Lung (tissue), 12 donors: ENCODE results near the gene CRHBP. TPM values are rescaled to one million over a fixed set of nuclear protein-coding genes. Genes with fewer than 3 reads are reported as not detected.

Source experiments
- ATAC-seq: fragments of 200-7000 bp; cut with Tn5 transposase; one replicate; pipeline ENCODE4 v1.9.1; 2020; ENCODE audit warnings: moderate number of reproducible peaks; ENCODE audit not compliant: insufficient read depth, low FRiP score
- DNase-seq, 3 donors: peaks; one replicate each; pipeline ENCODE4 v3.0.0-alpha.2; 2013 to 2017
- H3K27ac ChIP-seq, 2 donors: one replicate each; pipeline ENCODE4 v1.5.1; 2013; ENCODE audit warnings: mild to moderate bottlenecking in 2 of 2, moderate library complexity in 2 of 2, control low read depth in 1 of 2, inconsistent platforms in 1 of 2, low read depth in 1 of 2, low read length in 1 of 2
- H3K27me3 ChIP-seq, 3 donors: one replicate each; pipeline ENCODE4 v1.5.1; 2013; ENCODE audit warnings: low read length in 2 of 3; ENCODE audit not compliant: control insufficient read depth in 3 of 3, insufficient read depth in 3 of 3
- H3K36me3 ChIP-seq, 4 donors: one replicate each; pipeline ENCODE4 v1.5.1; 2013; ENCODE audit warnings: low read length in 4 of 4, mild to moderate bottlenecking in 1 of 4, moderate library complexity in 1 of 4; ENCODE audit not compliant: control insufficient read depth in 4 of 4, insufficient read depth in 4 of 4
- H3K4me1 ChIP-seq, 5 donors: one replicate each; pipeline ENCODE4 v1.5.1; 2013; ENCODE audit warnings: low read length in 5 of 5, mild to moderate bottlenecking in 2 of 5, moderate library complexity in 1 of 5; ENCODE audit not compliant: control insufficient read depth in 5 of 5, insufficient read depth in 5 of 5
- H3K4me3 ChIP-seq: one replicate; pipeline ENCODE4 v1.5.1; 2013; ENCODE audit warnings: mild to moderate bottlenecking, control low read depth, moderate library complexity
- H3K9ac ChIP-seq, 2 donors: one replicate each; pipeline ENCODE4 v1.5.1; 2013; ENCODE audit warnings: low read length in 2 of 2, control low read depth in 1 of 2; ENCODE audit not compliant: insufficient read depth in 1 of 2
- H3K9me3 ChIP-seq, 4 donors: one replicate each; pipeline ENCODE4 v1.5.1; 2013; ENCODE audit warnings: low read length in 3 of 4, mild to moderate bottlenecking in 1 of 4, moderate library complexity in 1 of 4; ENCODE audit not compliant: control insufficient read depth in 4 of 4, insufficient read depth in 3 of 4
- WGBS, 2 donors: extraction: QIAGEN DNeasy Blood & Tissue Kit; methylation state at CpG; one replicate each; pipeline ENCODE4 v1.1.7; 2013; 5-methylcytosine and 5-hydroxymethylcytosine counted together
- polyA plus RNA-seq, 2 donors: library from polyadenylated mRNA; stranded (reverse); fragments of 200-250 nt; gene quantifications; one replicate each; pipeline ENCODE4 v1.2.1, GENCODE V29; 2013
- total RNA-seq, 2 donors: library from RNA; depleted of rRNA in 1 of 2; stranded (reverse); fragments of >200 nt in 1 of 2; gene quantifications; one replicate each; pipeline ENCODE4 v1.2.1, GENCODE V29; 2014 to 2021
- TF ChIP-seq, protein P1 (sequence below): IDR thresholded peaks from 2 replicates; pipeline ENCODE4 v1.5.1; 2012; ENCODE audit warnings: mild to moderate bottlenecking; ENCODE audit errors: control extremely low read depth, extremely low read depth
- donor health status: control.
- donor health status: control.
- donor health status: Bipolar disorder and iron deficiency.
- donor health status: healthy.
- donor health status: DM: yes; HTN: yes; CAD: no.

Gene CRHBP
- total and polyA plus RNA-seq, 4 donors, result 0.21 to 0.58 (median 0.33) TPM

DNA sequence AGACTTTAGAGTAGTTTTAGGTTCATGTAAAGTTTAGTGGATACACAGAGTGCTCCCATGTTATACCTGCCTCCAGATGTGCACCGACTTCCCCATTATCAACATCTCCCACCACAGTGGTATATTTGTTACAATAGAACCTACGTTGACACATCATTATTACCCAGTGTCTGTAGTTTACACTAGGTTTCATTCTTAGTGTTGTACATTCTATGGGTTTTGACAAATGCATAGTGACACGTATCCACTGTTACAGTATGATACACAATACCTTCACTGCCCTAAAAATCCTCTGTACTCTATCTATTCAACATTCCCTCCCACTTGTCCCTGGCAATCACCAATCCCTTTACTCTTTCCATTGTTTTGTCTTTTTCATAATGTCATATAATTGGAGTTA, 34.3 kb upstream of the CRHBP start:
- H3K27ac ChIP-seq, result no peak overlapping the region
- H3K36me3 ChIP-seq, result no peaks in the 10 kb centered on the region
- no peak overlapping the region for H3K9ac ChIP-seq
- no peaks in the 10 kb centered on the region for H3K4me1 ChIP-seq
- peaks cover 0 to 3% (median 0%) of the 10 kb centered on the region in 4 donors for H3K9me3 ChIP-seq
- ATAC-seq (no peak), DNase-seq (no peak)
- TF ChIP-seq, protein P1, sequence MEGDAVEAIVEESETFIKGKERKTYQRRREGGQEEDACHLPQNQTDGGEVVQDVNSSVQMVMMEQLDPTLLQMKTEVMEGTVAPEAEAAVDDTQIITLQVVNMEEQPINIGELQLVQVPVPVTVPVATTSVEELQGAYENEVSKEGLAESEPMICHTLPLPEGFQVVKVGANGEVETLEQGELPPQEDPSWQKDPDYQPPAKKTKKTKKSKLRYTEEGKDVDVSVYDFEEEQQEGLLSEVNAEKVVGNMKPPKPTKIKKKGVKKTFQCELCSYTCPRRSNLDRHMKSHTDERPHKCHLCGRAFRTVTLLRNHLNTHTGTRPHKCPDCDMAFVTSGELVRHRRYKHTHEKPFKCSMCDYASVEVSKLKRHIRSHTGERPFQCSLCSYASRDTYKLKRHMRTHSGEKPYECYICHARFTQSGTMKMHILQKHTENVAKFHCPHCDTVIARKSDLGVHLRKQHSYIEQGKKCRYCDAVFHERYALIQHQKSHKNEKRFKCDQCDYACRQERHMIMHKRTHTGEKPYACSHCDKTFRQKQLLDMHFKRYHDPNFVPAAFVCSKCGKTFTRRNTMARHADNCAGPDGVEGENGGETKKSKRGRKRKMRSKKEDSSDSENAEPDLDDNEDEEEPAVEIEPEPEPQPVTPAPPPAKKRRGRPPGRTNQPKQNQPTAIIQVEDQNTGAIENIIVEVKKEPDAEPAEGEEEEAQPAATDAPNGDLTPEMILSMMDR, result no peak
- 86 to 96% methylated on average over 3 of the region's 3 CpGs for WGBS, 2 donors
- H3K4me3 ChIP-seq, result no peak overlapping the region
- no peaks in the 10 kb centered on the region for H3K27me3 ChIP-seq

DNA sequence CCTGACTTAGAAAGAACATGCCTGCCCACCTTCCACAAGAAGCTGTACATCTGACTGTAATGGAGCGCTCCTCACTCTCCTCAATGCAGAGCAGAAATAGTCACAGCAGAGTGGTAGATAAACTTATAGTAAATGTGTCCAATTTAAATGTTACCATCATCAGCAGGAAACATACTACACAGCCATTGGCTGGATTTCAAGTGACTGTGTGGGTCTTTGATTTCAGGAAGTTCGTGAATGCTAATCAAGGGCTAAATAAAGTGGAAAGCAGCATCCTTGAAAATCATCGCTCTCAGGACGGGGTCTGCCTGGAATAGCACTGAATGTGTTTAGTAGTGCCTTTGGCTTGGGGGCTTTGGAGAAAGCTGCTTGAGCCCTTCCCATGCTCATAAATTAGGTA, 32.4 kb upstream of the CRHBP start:
- 28 to 49% methylated on average over 4 of the region's 4 CpGs for WGBS, 2 donors
- Histone ChIP-seq H3K4me1 (no peaks in the 10 kb centered on the region), H3K27ac (no peak overlapping the region), H3K9ac (no peak overlapping the region), H3K4me3 (no peak overlapping the region), H3K36me3 (no peaks in the 10 kb centered on the region), H3K27me3 (no peaks in the 10 kb centered on the region), H3K9me3 (no peaks in the 10 kb centered on the region)
- DNase-seq (peak in 1 of 3 donors; percentile 15), ATAC-seq (no peak)
- TF ChIP-seq, protein P1, result no peak

DNA sequence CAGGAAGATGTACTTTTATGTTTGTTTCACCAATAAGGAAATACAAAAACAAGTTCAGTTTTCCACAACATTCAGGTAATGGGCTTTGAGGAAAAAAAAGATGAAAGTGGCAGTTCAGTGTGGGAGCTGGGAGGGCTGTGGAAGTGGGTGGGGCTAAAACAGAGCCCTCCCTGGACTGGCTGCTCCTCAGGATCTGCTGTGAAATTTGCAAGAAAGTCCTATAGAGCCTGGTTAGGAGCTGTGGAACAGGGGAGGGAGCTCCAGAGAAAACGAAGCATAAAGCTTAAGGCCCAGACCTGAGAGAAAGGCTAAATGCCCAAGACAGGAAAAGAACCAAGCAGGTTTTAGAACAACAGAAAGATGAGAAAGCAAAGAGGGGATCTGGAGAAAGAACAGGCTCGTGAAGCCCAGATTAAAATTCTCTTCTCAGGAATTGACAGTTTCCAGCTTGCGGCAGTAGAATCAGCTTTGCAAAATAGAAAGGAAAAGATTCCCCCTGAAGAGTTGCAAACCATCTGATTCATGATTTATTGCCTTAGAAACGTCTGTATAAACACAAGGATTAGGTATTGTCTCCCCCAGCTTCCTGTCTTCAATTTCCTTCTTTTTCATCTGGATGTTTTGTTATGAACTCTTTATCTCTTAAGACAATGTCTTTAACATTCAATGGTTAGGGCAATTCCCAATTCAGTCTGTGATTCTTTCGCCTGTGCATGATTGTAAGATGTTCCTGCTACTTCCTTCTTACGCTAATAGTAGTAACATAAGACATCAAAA, 26.3 kb upstream of the CRHBP start:
- H3K27ac ChIP-seq, result no peak overlapping the region
- TF ChIP-seq, protein P1, result no peak
- no peaks in the 10 kb centered on the region for H3K4me1 ChIP-seq
- no peak for DNase-seq
- no peaks in the 10 kb centered on the region for H3K9me3 ChIP-seq
- no peaks in the 10 kb centered on the region for H3K36me3 ChIP-seq
- H3K4me3 ChIP-seq, result no peak overlapping the region
- WGBS, 2 donors, result 53 to 61% methylated on average over 6 of the region's 6 CpGs
- H3K9ac ChIP-seq, result no peak overlapping the region
- no peak for ATAC-seq
- H3K27me3 ChIP-seq, result peaks cover 0 to 4% (median 0%) of the 10 kb centered on the region in 3 donors

DNA sequence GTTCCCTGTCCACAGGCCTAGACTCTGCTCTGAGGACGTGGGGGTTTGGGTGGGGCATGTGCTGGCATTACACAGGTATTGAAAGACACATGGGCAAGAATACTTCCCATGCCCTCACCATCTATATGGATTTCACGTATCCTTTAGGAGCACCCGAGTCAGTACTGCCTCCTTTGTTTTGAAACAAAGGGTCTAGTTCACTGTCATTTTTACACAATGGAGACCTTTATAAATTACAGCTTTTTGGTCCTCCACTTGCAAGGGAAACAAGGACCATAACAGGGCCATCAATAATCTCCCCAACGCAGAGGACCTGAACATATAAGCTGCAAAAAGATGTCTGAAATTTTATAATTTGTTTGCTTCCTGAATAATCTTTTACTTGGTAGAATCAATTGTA, 24.9 kb upstream of the CRHBP start:
- TF ChIP-seq, protein P1, result no peak
- 83 to 90% methylated on average over 4 of the region's 4 CpGs for WGBS, 2 donors
- peaks cover 0 to 4% (median 0%) of the 10 kb centered on the region in 3 donors for H3K27me3 ChIP-seq
- no peaks in the 10 kb centered on the region for H3K36me3 ChIP-seq
- no peak overlapping the region for H3K4me3 ChIP-seq
- H3K27ac ChIP-seq, result no peak overlapping the region
- no peak overlapping the region for H3K9ac ChIP-seq
- H3K4me1 ChIP-seq, result no peaks in the 10 kb centered on the region
- ATAC-seq (no peak), DNase-seq (no peak)
- H3K9me3 ChIP-seq, result no peaks in the 10 kb centered on the region
